ENCODE measurements around the gene NTHL1.

Gene NTHL1

DNA sequence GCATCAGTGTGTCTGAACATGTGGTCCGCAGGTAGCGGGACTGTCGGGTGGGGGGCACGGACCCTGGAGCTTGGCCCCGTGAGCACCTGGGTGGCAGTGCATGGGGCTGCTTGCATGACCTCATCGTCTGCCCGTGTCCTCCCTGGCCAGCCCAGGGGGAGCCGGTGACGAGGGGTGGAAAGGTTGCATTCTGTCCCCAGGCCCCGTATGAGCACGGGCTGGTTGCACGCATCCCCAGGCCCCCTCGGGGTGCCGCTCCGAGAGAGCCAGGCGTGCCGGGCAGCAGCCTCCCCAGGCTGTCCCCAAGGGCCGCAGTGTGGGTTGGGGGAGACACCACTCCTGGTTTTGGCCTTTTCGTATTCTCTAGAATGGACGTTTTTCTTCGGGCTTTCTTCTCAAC is 30.1 kb upstream of the NTHL1 start:
- Histone ChIP-seq H3K27ac (ENCODE audit: low read depth, low read length) (no peak overlapping the region), H3K9ac (ENCODE audit: low read length in 5 of 5) (no peak overlapping the region), H3K4me3 (ENCODE audit: low read depth in 1 of 5, low read length in 5 of 5) (no peak overlapping the region), H3K9me3 (ENCODE audit: control insufficient read depth in 5 of 5, low read length in 5 of 5) (no peaks in the 10 kb centered on the region), H3K4me1 (ENCODE audit: control insufficient read depth in 5 of 5, insufficient read depth in 5 of 5, low read length in 5 of 5) (peaks cover 0 to 3% (median 0%) of the 10 kb centered on the region in 5 donors), H3K27me3 (ENCODE audit: control insufficient read depth in 5 of 5, insufficient read depth in 4 of 5, low read length in 5 of 5) (no peaks in the 10 kb centered on the region), H3K36me3 (ENCODE audit: control insufficient read depth in 5 of 5, insufficient read depth in 5 of 5, low read length in 5 of 5) (peaks cover 0 to 90% (median 88%) of the 10 kb centered on the region in 5 donors)

DNA sequence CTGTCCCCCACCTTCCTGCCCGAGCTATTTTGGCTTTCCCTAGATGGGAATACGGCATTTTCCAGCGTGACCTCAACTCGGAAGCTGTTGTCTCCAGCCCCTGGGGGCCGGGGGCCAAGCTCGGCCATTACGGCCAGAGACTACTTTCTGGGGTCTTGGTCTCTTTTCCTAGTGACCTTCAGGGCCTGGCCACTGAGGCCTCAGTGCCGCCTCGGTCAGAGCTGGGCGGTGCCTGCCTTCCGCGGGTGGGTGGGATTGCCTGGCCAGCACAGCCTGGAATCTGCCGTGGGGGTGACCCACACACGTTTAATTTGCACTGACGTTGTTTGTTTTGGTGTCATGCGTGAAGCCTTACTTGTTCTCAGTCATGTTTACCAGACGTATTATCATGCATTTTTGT is 29.4 kb upstream of the NTHL1 start:
- Histone ChIP-seq H3K27me3 (ENCODE audit: control insufficient read depth in 5 of 5, insufficient read depth in 4 of 5, low read length in 5 of 5) (no peaks in the 10 kb centered on the region), H3K36me3 (ENCODE audit: control insufficient read depth in 5 of 5, insufficient read depth in 5 of 5, low read length in 5 of 5) (peaks cover 0 to 90% (median 88%) of the 10 kb centered on the region in 5 donors), H3K9me3 (ENCODE audit: control insufficient read depth in 5 of 5, low read length in 5 of 5) (no peaks in the 10 kb centered on the region), H3K4me3 (ENCODE audit: low read depth in 1 of 5, low read length in 5 of 5) (no peak overlapping the region), H3K4me1 (ENCODE audit: control insufficient read depth in 5 of 5, insufficient read depth in 5 of 5, low read length in 5 of 5) (peaks cover 0 to 2% (median 0%) of the 10 kb centered on the region in 5 donors), H3K27ac (ENCODE audit: low read depth, low read length) (no peak overlapping the region), H3K9ac (ENCODE audit: low read length in 5 of 5) (no peak overlapping the region)

DNA sequence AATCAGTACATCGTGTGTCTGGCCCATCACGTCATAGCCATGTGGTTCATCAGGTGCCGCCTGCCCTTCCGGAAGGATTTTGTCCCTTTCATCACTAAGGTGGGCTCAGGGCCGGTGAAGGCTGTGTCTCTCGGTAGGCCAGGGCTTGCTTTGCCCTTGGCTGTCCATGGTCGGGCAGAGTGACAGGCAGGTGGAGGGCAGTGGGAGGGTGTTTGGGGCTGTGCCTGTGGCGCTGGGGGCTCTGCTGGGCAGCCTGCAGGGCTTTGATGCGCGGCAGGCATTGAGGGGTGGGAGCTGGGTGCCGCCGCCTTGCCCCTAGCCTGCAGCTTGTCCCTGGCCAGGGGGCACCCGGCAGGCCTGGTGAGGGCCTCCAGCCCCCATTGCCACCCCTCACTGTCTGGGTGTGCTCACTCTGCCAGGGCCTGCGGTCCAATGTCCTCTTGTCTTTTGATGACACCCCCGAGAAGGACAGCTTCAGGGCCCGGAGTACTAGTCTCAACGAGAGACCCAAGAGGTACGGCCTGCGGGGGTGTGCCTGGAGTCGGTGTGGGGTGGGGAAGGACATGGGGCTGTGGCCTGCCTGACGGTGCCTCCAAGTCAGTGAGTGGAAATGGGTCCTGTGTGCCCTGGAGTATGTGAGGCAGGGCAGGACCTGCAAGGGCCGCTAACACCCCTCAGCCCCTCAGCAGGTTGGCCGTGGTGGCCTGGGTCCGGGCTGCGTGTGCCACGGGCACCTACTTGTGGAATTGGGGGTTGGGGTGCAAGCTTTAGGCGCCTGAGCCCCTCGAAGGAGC is 28.6 kb upstream of the NTHL1 start:
- H3K4me3 ChIP-seq (ENCODE audit: low read depth in 1 of 5, low read length in 5 of 5): no peak overlapping the region
- H3K9ac ChIP-seq (ENCODE audit: low read length in 5 of 5): no peak overlapping the region
- peaks cover 0 to 2% (median 0%) of the 10 kb centered on the region in 5 donors for H3K4me1 ChIP-seq (ENCODE audit: control insufficient read depth in 5 of 5, insufficient read depth in 5 of 5, low read length in 5 of 5)
- no peaks in the 10 kb centered on the region for H3K9me3 ChIP-seq (ENCODE audit: control insufficient read depth in 5 of 5, low read length in 5 of 5)
- peaks cover 0 to 90% (median 88%) of the 10 kb centered on the region in 5 donors for H3K36me3 ChIP-seq (ENCODE audit: control insufficient read depth in 5 of 5, insufficient read depth in 5 of 5, low read length in 5 of 5)
- no peaks in the 10 kb centered on the region for H3K27me3 ChIP-seq (ENCODE audit: control insufficient read depth in 5 of 5, insufficient read depth in 4 of 5, low read length in 5 of 5)
- no peak overlapping the region for H3K27ac ChIP-seq (ENCODE audit: low read depth, low read length)

DNA sequence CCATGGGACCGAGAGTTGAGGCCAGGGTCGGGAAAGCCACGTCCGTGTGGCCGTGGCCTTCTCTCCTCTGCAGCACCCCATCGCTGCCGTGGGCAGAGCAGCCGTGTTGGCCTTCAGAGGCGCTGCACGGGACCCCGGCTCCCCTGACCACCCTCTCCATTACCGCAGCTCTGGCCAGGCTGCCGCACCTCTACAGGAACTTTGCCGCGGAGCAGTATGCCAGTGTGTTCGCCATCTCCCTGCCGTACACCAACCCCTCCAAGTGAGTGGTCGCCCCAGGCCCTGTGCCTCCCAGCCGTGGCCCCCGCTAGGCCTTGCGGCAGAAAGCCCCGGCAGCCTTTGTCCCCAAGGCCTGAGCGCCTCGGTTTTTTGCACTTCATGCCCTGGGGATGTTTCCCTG is 28.0 kb upstream of the NTHL1 start:
- Histone ChIP-seq H3K4me3 (ENCODE audit: low read depth in 1 of 5, low read length in 5 of 5) (no peak overlapping the region), H3K9ac (ENCODE audit: low read length in 5 of 5) (no peak overlapping the region), H3K4me1 (ENCODE audit: control insufficient read depth in 5 of 5, insufficient read depth in 5 of 5, low read length in 5 of 5) (peaks cover 0 to 2% (median 0%) of the 10 kb centered on the region in 5 donors), H3K9me3 (ENCODE audit: control insufficient read depth in 5 of 5, low read length in 5 of 5) (no peaks in the 10 kb centered on the region), H3K36me3 (ENCODE audit: control insufficient read depth in 5 of 5, insufficient read depth in 5 of 5, low read length in 5 of 5) (peaks cover 0 to 90% (median 89%) of the 10 kb centered on the region in 5 donors), H3K27ac (ENCODE audit: low read depth, low read length) (no peak overlapping the region), H3K27me3 (ENCODE audit: control insufficient read depth in 5 of 5, insufficient read depth in 4 of 5, low read length in 5 of 5) (no peaks in the 10 kb centered on the region)

DNA sequence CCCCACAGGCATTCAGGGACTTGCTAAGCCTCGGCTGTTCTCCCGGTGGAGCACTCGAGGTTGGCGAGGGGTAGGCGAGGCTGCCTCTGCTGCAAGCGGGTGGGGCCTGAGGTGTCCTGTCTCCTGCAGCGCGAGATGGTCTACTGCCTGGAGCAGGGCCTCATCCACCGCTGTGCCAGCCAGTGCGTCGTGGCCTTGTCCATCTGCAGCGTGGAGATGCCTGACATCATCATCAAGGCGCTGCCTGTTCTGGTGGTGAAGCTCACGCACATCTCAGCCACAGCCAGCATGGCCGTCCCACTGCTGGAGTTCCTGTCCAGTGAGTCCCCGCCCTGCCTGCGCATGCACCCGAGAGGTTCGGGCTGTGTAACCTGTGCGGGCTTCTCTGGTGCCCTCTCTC is 26.4 kb upstream of the NTHL1 start:
- Histone ChIP-seq H3K9me3 (ENCODE audit: control insufficient read depth in 5 of 5, low read length in 5 of 5) (no peaks in the 10 kb centered on the region), H3K4me1 (ENCODE audit: control insufficient read depth in 5 of 5, insufficient read depth in 5 of 5, low read length in 5 of 5) (no peaks in the 10 kb centered on the region), H3K27me3 (ENCODE audit: control insufficient read depth in 5 of 5, insufficient read depth in 4 of 5, low read length in 5 of 5) (no peaks in the 10 kb centered on the region), H3K9ac (ENCODE audit: low read length in 5 of 5) (no peak overlapping the region), H3K27ac (ENCODE audit: low read depth, low read length) (no peak overlapping the region), H3K4me3 (ENCODE audit: low read depth in 1 of 5, low read length in 5 of 5) (no peak overlapping the region), H3K36me3 (ENCODE audit: control insufficient read depth in 5 of 5, insufficient read depth in 5 of 5, low read length in 5 of 5) (peaks cover 0 to 89% (median 85%) of the 10 kb centered on the region in 5 donors)

DNA sequence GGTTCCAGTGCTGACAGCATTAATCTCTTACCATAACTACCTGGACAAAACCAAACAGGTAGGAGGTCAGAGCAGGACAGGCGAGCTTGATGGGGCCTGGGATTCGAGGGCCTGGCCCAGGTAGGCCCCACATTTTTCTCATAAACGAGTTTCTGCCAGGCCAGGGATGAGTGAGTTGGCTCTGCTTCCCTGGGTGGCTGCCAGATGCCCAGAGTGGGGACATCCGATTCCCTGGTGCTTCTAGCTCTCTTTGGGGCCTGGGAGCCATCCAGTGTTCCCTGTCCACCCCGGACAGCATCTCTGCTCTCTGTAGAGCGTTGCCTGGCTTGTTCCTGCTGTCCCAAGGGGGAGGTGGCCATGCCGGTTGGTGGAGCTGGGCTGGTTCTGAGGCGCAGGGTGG is 25.3 kb upstream of the NTHL1 start:
- Histone ChIP-seq H3K27ac (ENCODE audit: low read depth, low read length) (no peak overlapping the region), H3K4me3 (ENCODE audit: low read depth in 1 of 5, low read length in 5 of 5) (no peak overlapping the region), H3K27me3 (ENCODE audit: control insufficient read depth in 5 of 5, insufficient read depth in 4 of 5, low read length in 5 of 5) (no peaks in the 10 kb centered on the region), H3K9ac (ENCODE audit: low read length in 5 of 5) (no peak overlapping the region), H3K9me3 (ENCODE audit: control insufficient read depth in 5 of 5, low read length in 5 of 5) (no peaks in the 10 kb centered on the region), H3K36me3 (ENCODE audit: control insufficient read depth in 5 of 5, insufficient read depth in 5 of 5, low read length in 5 of 5) (peaks cover 0 to 90% (median 82%) of the 10 kb centered on the region in 5 donors), H3K4me1 (ENCODE audit: control insufficient read depth in 5 of 5, insufficient read depth in 5 of 5, low read length in 5 of 5) (no peaks in the 10 kb centered on the region)

DNA sequence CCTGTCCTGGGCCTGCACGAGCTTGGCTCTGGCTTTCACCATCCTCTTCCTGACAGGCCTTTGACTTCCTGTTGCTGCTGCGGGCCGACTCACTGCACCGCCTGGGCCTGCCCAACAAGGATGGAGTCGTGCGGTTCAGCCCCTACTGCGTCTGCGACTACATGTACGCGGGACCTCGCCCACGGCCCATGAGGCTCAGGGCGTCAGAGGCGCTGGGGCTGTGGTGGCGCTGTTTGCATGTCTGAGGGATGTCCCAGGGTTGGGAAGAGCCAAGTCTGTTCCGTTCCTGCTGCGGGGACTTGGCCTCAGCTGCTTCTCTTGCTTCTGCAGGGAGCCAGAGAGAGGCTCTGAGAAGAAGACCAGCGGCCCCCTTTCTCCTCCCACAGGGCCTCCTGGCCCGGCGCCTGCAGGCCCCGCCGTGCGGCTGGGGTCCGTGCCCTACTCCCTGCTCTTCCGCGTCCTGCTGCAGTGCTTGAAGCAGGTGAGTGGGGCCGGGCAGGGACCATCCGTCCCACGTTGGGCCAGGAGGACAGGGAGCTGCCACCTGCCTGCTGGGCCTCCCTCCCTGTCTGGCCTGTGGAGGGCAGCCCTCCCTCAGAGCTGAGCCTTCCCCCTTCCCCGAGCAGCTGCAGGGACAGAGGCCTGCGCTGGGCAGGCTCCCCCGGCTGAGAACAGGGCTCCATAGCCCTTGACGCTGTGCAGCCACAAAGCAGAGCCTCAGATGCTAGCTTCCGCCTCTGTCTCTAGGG is 24.0 kb upstream of the NTHL1 start:
- H3K27me3 ChIP-seq (ENCODE audit: control insufficient read depth in 5 of 5, insufficient read depth in 4 of 5, low read length in 5 of 5): no peaks in the 10 kb centered on the region
- no peak overlapping the region for H3K4me3 ChIP-seq (ENCODE audit: low read depth in 1 of 5, low read length in 5 of 5)
- H3K36me3 ChIP-seq (ENCODE audit: control insufficient read depth in 5 of 5, insufficient read depth in 5 of 5, low read length in 5 of 5): peaks cover 0 to 90% (median 79%) of the 10 kb centered on the region in 5 donors
- no peak overlapping the region for H3K9ac ChIP-seq (ENCODE audit: low read length in 5 of 5)
- no peaks in the 10 kb centered on the region for H3K9me3 ChIP-seq (ENCODE audit: control insufficient read depth in 5 of 5, low read length in 5 of 5)
- H3K27ac ChIP-seq (ENCODE audit: low read depth, low read length): no peak overlapping the region
- H3K4me1 ChIP-seq (ENCODE audit: control insufficient read depth in 5 of 5, insufficient read depth in 5 of 5, low read length in 5 of 5): no peaks in the 10 kb centered on the region

DNA sequence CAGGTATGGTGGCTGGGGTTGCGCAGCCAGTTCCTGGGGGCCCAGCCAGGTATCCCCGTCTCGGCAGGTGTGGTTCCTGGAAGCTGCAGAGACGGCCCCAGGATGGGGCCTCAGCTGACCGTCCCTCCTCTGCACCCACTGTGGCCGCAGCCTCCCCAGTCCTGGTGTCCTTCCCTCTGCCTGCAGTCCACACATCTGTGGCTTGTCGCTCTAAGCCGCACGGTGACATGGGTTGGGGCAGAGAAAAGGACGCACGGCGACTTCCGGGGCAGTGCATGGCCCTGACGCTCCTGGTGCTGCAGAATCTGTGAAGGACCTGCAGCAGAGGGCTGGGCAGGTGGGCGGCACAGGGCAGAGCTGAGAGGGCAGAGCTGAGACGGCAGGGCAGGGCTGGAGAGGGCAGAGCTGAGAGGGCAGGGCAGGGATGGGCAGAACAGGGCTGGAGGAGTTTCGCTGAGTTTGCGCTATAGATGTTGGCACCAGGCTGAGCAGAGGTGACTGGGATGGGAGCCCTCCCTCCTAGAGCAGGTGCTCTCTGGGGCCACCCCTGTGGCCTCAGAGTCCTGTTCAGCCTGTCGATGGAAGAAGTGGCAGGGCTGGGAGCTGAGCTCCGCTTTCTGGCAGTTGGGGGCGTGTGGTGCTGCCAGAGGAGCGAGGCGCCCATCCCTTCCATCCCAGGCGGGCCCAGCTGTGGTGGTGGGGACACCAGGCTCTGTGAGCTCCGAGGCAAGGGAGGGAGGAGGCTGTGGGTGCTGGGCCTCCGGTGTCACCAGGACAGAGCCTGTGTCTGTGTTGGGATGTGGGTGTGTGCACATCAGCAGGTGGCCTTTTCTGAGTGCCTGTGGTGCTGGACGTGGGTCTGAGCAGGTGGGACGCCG is 23.2 kb upstream of the NTHL1 start:
- H3K36me3 ChIP-seq (ENCODE audit: control insufficient read depth in 5 of 5, insufficient read depth in 5 of 5, low read length in 5 of 5): peaks cover 0 to 90% (median 80%) of the 10 kb centered on the region in 5 donors
- peaks cover 0 to 3% (median 0%) of the 10 kb centered on the region in 5 donors for H3K9me3 ChIP-seq (ENCODE audit: control insufficient read depth in 5 of 5, low read length in 5 of 5)
- no peak overlapping the region for H3K27ac ChIP-seq (ENCODE audit: low read depth, low read length)
- H3K27me3 ChIP-seq (ENCODE audit: control insufficient read depth in 5 of 5, insufficient read depth in 4 of 5, low read length in 5 of 5): no peaks in the 10 kb centered on the region
- H3K4me1 ChIP-seq (ENCODE audit: control insufficient read depth in 5 of 5, insufficient read depth in 5 of 5, low read length in 5 of 5): no peaks in the 10 kb centered on the region
- H3K9ac ChIP-seq (ENCODE audit: low read length in 5 of 5): no peak overlapping the region
- no peak overlapping the region for H3K4me3 ChIP-seq (ENCODE audit: low read depth in 1 of 5, low read length in 5 of 5)

DNA sequence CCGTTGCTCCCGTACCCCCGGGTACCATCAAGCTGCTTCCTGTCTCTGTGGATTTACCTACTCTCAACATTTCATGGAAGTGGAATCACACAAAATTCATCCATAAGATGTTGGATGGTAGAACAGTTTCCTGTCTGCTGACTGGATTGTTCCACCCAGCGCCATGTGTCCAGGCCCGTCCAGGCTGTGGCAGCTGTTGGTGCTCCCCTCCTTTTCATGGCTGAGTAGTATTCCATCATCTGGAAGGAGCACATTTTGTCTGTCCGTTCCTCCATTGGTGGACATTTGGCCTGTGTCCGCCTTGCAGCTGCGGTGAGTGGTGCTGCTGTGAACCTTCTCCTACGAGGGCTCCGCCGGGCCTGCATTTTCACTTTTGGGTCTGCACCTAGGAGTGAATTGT is 18.5 kb upstream of the NTHL1 start:
- no peak overlapping the region for H3K27ac ChIP-seq (ENCODE audit: low read depth, low read length)
- H3K27me3 ChIP-seq (ENCODE audit: control insufficient read depth in 5 of 5, insufficient read depth in 4 of 5, low read length in 5 of 5): no peaks in the 10 kb centered on the region
- peaks cover 0 to 3% (median 0%) of the 10 kb centered on the region in 5 donors for H3K9me3 ChIP-seq (ENCODE audit: control insufficient read depth in 5 of 5, low read length in 5 of 5)
- no peak overlapping the region for H3K9ac ChIP-seq (ENCODE audit: low read length in 5 of 5)
- peaks cover 0 to 91% (median 75%) of the 10 kb centered on the region in 5 donors for H3K36me3 ChIP-seq (ENCODE audit: control insufficient read depth in 5 of 5, insufficient read depth in 5 of 5, low read length in 5 of 5)
- H3K4me1 ChIP-seq (ENCODE audit: control insufficient read depth in 5 of 5, insufficient read depth in 5 of 5, low read length in 5 of 5): no peaks in the 10 kb centered on the region
- H3K4me3 ChIP-seq (ENCODE audit: low read depth in 1 of 5, low read length in 5 of 5): no peak overlapping the region

All from subcutaneous abdominal adipose tissue (tissue), 5 donors.